Stomach (tissue), 19 donors: Measurements from ENCODE around the gene PTGDR2. TPM values are rescaled to one million over a fixed set of nuclear protein-coding genes. Genes with fewer than 3 reads are reported as not detected.

ENCODE experiments used
- DNase-seq, 2 donors: peaks; one replicate each; pipeline versions ENCODE4 v3.0.0 to v3.0.0-alpha.2; 2013 to 2019
- H3K27ac ChIP-seq, 5 donors: fragments of 200-600 bp in 4 of 5; sonication (generic) in 4 of 5; one replicate each; pipeline ENCODE4 v1.5.1; 2013 to 2019; ENCODE audit warnings: mild to moderate bottlenecking in 1 of 5, moderate library complexity in 1 of 5
- H3K27me3 ChIP-seq, 3 donors: fragments of 200-600 bp; sonication (generic); one replicate each; pipeline ENCODE4 v1.5.1; 2017 to 2019; ENCODE audit warnings: mixed run types in 1 of 3
- H3K36me3 ChIP-seq, 4 donors: fragments of 200-600 bp; sonication (generic); 1 replicate in 3 of 4; 2 replicates in 1 of 4; pipeline ENCODE4 v1.5.1; 2016 to 2019
- H3K4me1 ChIP-seq, 4 donors: fragments of 200-600 bp; sonication (generic); one replicate each; pipeline ENCODE4 v1.5.1; 2016 to 2019
- H3K4me3 ChIP-seq, 4 donors: fragments of 200-600 bp; sonication (generic) in 3 of 4; one replicate each; pipeline ENCODE4 v1.5.1; 2016 to 2019; ENCODE audit warnings: mild to moderate bottlenecking in 1 of 4
- H3K9me3 ChIP-seq, 4 donors: fragments of 200-600 bp; sonication (generic); one replicate each; pipeline ENCODE4 v1.5.1; 2016 to 2019
- CTCF ChIP-seq, 7 experiments: fragments of 450-650 bp in 4 of 7; fragments of 200-600 bp in 3 of 7; sonication (generic) in 3 of 7; IDR thresholded peaks; one replicate each; pipeline ENCODE4 v1.5.1; 2016 to 2019; ENCODE audit warnings: antibody characterized with exemption in 7 of 7, control low read depth in 2 of 7, mild to moderate bottlenecking in 1 of 7
- EP300 ChIP-seq: sonication (generic); formaldehyde crosslinking; IDR thresholded peaks from one replicate; pipeline ENCODE4 v1.6.1; 2017; ENCODE audit warnings: antibody characterized with exemption
- POLR2A ChIP-seq, 4 donors: fragments of 450-650 bp; IDR thresholded peaks; one replicate each; pipeline ENCODE4 v1.6.1; 2016; ENCODE audit warnings: antibody characterized with exemption in 4 of 4, control low read depth in 2 of 4, mild to moderate bottlenecking in 1 of 4, moderate library complexity in 1 of 4
- POLR2AphosphoS5 ChIP-seq, 3 donors: sonication (generic); formaldehyde crosslinking; IDR thresholded peaks; one replicate each; pipeline ENCODE4 v1.6.1; 2016; ENCODE audit warnings: antibody characterized with exemption in 3 of 3
- WGBS, 5 donors: extraction: QIAGEN DNeasy Blood & Tissue Kit in 3 of 5; methylation state at CpG; one replicate each; pipeline versions ENCODE4 v1.1.5 to v1.1.7; 2013 to 2018; 5-methylcytosine and 5-hydroxymethylcytosine counted together
- intact Hi-C: fragments of 100-400 bp; cut with DNase I; formaldehyde crosslinking; loops from one replicate; pipeline ENCODE4 v1.15.1; 2023; ENCODE audit warnings: low total_unique reads
- long read RNA-seq, 10 donors: transcript quantifications; one replicate each; lab custom pipeline, GENCODE V29; 2026
- polyA plus RNA-seq, 3 donors: library from polyadenylated mRNA; stranded (reverse); fragments of 200-250 nt; gene quantifications; one replicate each; pipeline ENCODE4 v1.2.3, GENCODE V29; 2013
- total RNA-seq, 5 donors: library from RNA; depleted of rRNA; stranded (reverse); fragments of >200 nt; gene quantifications; one replicate each; pipeline versions ENCODE4 v1.1.0 to v1.2.3, GENCODE V29; 2014 to 2016
- donor health status: healthy with polysubstance abuse.
- donor health status: Bipolar disorder and iron deficiency.
- donor health status: healthy.

The PTGDR2 gene
- 10 to 100 TPM in 3 of 5 donors, not detected in 2; 11.9 to 67.8 (median 27.7) TPM for total RNA-seq
- polyA plus RNA-seq, result 10 to 100 TPM in 1 of 3 donors, 1 to 10 TPM in 2; 2.1 to 12.7 (median 8.2) TPM
- long read RNA-seq, donor 1, result 0 reads
- long read RNA-seq, donor 2, result 0 reads
- long read RNA-seq, donor 3, result 0 reads
- long read RNA-seq, donor 4, result 0 reads
- long read RNA-seq, donor 5, result 0 reads
- long read RNA-seq, donor 6, partial matches to known transcripts, result 0 of 1 reads
- long read RNA-seq, donor 6, other reads (novel, unspliced or antisense), result 0 of 1 reads
- long read RNA-seq, donor 7, partial matches to known transcripts, result 0 of 1 reads
- long read RNA-seq, donor 7, other reads (novel, unspliced or antisense), result 0 of 1 reads
- long read RNA-seq, donor 8, result 0 reads
- long read RNA-seq, donor 9, partial matches to known transcripts, result 0 of 1 reads
- long read RNA-seq, donor 9, other reads (novel, unspliced or antisense), result 0 of 1 reads
- long read RNA-seq, donor 10, result 0 reads

- TF ChIP-seq POLR2A (IDR thresholded peaks at IDR 0.05) (no peak), POLR2AphosphoS5 (IDR thresholded peaks at IDR 0.05) (no peak)
- peaks cover 11 to 27% (median 14%) of the 10 kb centered on the region in 4 donors for H3K4me1 ChIP-seq
- H3K9me3 ChIP-seq, result no peaks in the 10 kb centered on the region
- WGBS, 5 donors, result 35 to 42% (median 36%) methylated on average over 14 of the region's 14 CpGs
- H3K36me3 ChIP-seq, result peaks cover 4 to 24% (median 15%) of the 10 kb centered on the region in 4 donors
- intact Hi-C loops, result no loop called here
- H3K27me3 ChIP-seq, result peaks cover 0 to 11% (median 0%) of the 10 kb centered on the region in 3 donors
- peak in 1 of 2 donors; percentile 55 for DNase-seq
- H3K27ac ChIP-seq, result peak within 1 kb of the TSS in 4 of 5 donors; percentile 26 to 56 (median 39)
- peak within 1 kb of the TSS; percentile 12 to 20 (median 17) for H3K4me3 ChIP-seq
Observed at GRCh38 chr11:60855726-60856633, at the start of gene PTGDR2. TSS of gene PTGDR2 (minus strand) at chr11:60855950. CDS start at chr11:60853722, 2,228 bp downstream.

- H3K36me3 ChIP-seq, result peaks cover 37 to 38% (median 38%) of the 10 kb centered on the region in 4 donors
- TF ChIP-seq POLR2A (IDR thresholded peaks at IDR 0.05), result no peak
- no peak for TF ChIP-seq POLR2AphosphoS5 (IDR thresholded peaks at IDR 0.05)
- no peak for TF ChIP-seq CTCF (IDR thresholded peaks at IDR 0.05)
- no peak for TF ChIP-seq EP300
- H3K27me3 ChIP-seq, result no peaks in the 10 kb centered on the region
- 28 to 41% (median 30%) methylated on average over 6 of the region's 6 CpGs for WGBS, 5 donors
- peak overlapping the region; percentile 66 to 98 (median 83) for H3K4me3 ChIP-seq
- H3K27ac ChIP-seq, result peak overlapping the region in 4 of 5 donors; percentile 93 to 96 (median 95)
- no peaks in the 10 kb centered on the region for H3K9me3 ChIP-seq
- no peak for DNase-seq
- H3K4me1 ChIP-seq, result peaks cover 19 to 37% (median 34%) of the 10 kb centered on the region in 4 donors
- intact Hi-C loops, result no loop called here
Observed at GRCh38 chr11:60905047-60905446, 49.3 kb upstream of the PTGDR2 start.

- Histone ChIP-seq H3K36me3 (peaks cover 59 to 62% (median 60%) of the 10 kb centered on the region in 4 donors), H3K4me1 (peaks cover 19 to 41% (median 34%) of the 10 kb centered on the region in 4 donors), H3K4me3 (no peak overlapping the region), H3K27ac (no peak overlapping the region), H3K9me3 (no peaks in the 10 kb centered on the region), H3K27me3 (no peaks in the 10 kb centered on the region)
- TF ChIP-seq POLR2AphosphoS5 (IDR thresholded peaks at IDR 0.05), result no peak
- no peak for DNase-seq
- 85 to 93% (median 90%) methylated on average over 9 to 11 of the region's 11 CpGs for WGBS, 5 donors
- intact Hi-C loops, result no loop called here
Observed at GRCh38 chr11:60902625-60903024, 46.9 kb upstream of the PTGDR2 start.

- H3K27ac ChIP-seq, result no peak overlapping the region
- 74 to 88% (median 77%) methylated on average over 10 to 13 of the region's 13 CpGs for WGBS, 5 donors
- DNase-seq, result no peak
Observed at GRCh38 chr11:60900673-60901404, 45.1 kb upstream of the PTGDR2 start.

More at GRCh38 chr11:60900673-60901404, 45.1 kb upstream of the PTGDR2 start:
- Histone ChIP-seq H3K27me3 (no peaks in the 10 kb centered on the region), H3K4me3 (no peak overlapping the region), H3K4me1 (peaks cover 19 to 31% (median 25%) of the 10 kb centered on the region in 4 donors), H3K36me3 (peaks cover 76 to 80% (median 78%) of the 10 kb centered on the region in 4 donors), H3K9me3 (no peaks in the 10 kb centered on the region)
- intact Hi-C loops, result no loop called here
- TF ChIP-seq POLR2AphosphoS5 (IDR thresholded peaks at IDR 0.05) (no peak), CTCF (IDR thresholded peaks at IDR 0.05) (no peak), EP300 (no peak), POLR2A (IDR thresholded peaks at IDR 0.05) (no peak)
